Astrocyte of the cerebellum (primary cell): ENCODE results near the gene CR1.

Experiments used
- DNase-seq: peaks from one replicate; pipeline ENCODE4 v3.0.0-alpha.2; 2011; ENCODE audit warnings: low read depth
- H3K4me3 ChIP-seq: 2 replicates; pipeline ENCODE4 v1.5.1; 2011; ENCODE audit warnings: mild to moderate bottlenecking, low read depth, low read length, moderate library complexity
- CTCF ChIP-seq: IDR thresholded peaks from 2 replicates; pipeline ENCODE4 v1.5.1; 2012; ENCODE audit warnings: low read length, low read depth, moderate library complexity, mild to moderate bottlenecking; ENCODE audit errors: missing control alignments
- in situ Hi-C: cut with HindIII; loops from 2 replicates; pipeline ENCODE4 v1.10.0; 2017; ENCODE audit warnings: low sequenced_read_pairs

The CR1 gene

GRCh38 chr1:207648334-207649209 lies 152.6 kb downstream of the CR1 start:
- no peak for DNase-seq
- TF ChIP-seq CTCF: no peak
- H3K4me3 ChIP-seq: no peak overlapping the region
- in situ Hi-C loops: no loop called here

- in situ Hi-C loops: no loop called here
- no peak for DNase-seq
- no peak overlapping the region for H3K4me3 ChIP-seq
- no peak for TF ChIP-seq CTCF
Observed at GRCh38 chr1:207649210-207649753, 153.3 kb downstream of the CR1 start.

- in situ Hi-C loops: no loop called here
- no peak overlapping the region for H3K4me3 ChIP-seq
- no peak for TF ChIP-seq CTCF
- no peak for DNase-seq
Observed at GRCh38 chr1:207649865-207650580, 154.1 kb downstream of the CR1 start.

- TF ChIP-seq CTCF: no peak
- in situ Hi-C loops: no loop called here
- no peak for DNase-seq
- H3K4me3 ChIP-seq: no peak overlapping the region
Observed at GRCh38 chr1:207651583-207651982, 155.6 kb downstream of the CR1 start.

- no peak for DNase-seq
- in situ Hi-C loops: no loop called here
- TF ChIP-seq CTCF: no peak
- H3K4me3 ChIP-seq: no peak overlapping the region
Observed at GRCh38 chr1:207654320-207654719, 158.4 kb downstream of the CR1 start.

- in situ Hi-C loops: no loop called here
- TF ChIP-seq CTCF: no peak
- DNase-seq: no peak
Observed at GRCh38 chr1:207658408-207658807, 162.5 kb downstream of the CR1 start.

More at GRCh38 chr1:207658408-207658807, 162.5 kb downstream of the CR1 start:
- H3K4me3 ChIP-seq: no peak overlapping the region
